ENCODE data around the gene TGIF1. TPM values are rescaled to one million over a fixed set of nuclear protein-coding genes. Genes with fewer than 3 reads are reported as not detected.
"Not testable (repeated sequence)": the region's sequence is repeated elsewhere in the genome, so short reads cannot be mapped to it uniquely, and the experiment has no call there.

TGIF1 gene
- total and polyA plus RNA-seq, 2 of the 4 experiments (the other 2 are of a cell fraction) = 62.1 to 118 TPM

DNA sequence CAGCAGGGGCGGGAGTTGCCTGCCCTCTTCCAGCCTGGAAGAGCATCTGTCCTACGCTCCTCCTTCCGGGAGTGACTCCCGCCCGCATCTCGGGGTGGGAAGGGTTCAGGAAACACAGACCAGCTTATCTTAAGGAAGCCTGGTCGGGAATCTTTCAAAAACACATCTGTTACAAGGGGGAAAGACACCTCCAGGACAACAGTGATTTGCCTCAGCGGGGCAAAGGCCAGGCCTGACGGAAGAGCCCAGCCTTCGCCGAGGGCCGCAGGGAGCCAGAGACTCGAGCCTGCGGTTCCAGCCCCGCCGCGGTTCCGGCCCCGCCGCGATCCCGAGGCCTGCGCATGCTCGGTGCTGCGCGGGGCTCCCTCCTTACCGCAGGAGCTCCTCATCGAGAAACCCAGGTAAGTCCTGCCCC is 38.1 kb upstream of the TGIF1 start:
- no peak overlapping the region for H2AK5ac ChIP-seq (ENCODE audit: low read depth, low read length)
- no peak overlapping the region for H2BK15ac ChIP-seq (ENCODE audit: low read depth, low read length)
- no peak overlapping the region for H3K27ac ChIP-seq (ENCODE audit: insufficient read depth, low read length)
- no peak overlapping the region for H2BK120ac ChIP-seq (ENCODE audit: low read depth, low read length)
- WGBS, 2 experiments (ENCODE audit: extremely low coverage in 2 of 2, insufficient read length in 1 of 2) = 17% methylated on average over 1 of the region's 28 CpGs; no CpG with 5 or more reads in 1 of the 2 experiments
- peak overlapping the region; percentile 5; the same call in 1 of the 2 replicates for H4K5ac ChIP-seq (ENCODE audit: low read depth, low read length)
- no peak overlapping the region for H3K56ac ChIP-seq (ENCODE audit: extremely low read depth, insufficient read depth, low read length)
- ChIA-PET CTCF (no interaction called here), POLR2A (ENCODE audit: unreplicated experiment) (no interaction called here)
- BruUV-seq (replicated peaks) = no TSS peak
- 0 out of 2 replicates have a peak overlapping the region, but pooled peaks have one; percentile 29 for H3K9ac ChIP-seq (ENCODE audit: low read depth, low read length)
- peak overlapping the region in 1 of 2 experiments; percentile 22; a peak in 1 of 4 replicates for H4K8ac ChIP-seq (ENCODE audit: low read depth in 2 of 2, low read length in 2 of 2)
- dilution Hi-C loops (cut with HindIII; ENCODE audit: low sequenced_read_pairs, unreplicated experiment) = no loop called here
- H3K4me3 ChIP-seq (ENCODE audit: insufficient read depth, low read depth, low read length) = peak overlapping the region; percentile 22
- H3K23ac ChIP-seq (ENCODE audit: low read depth, low read length) = no peak overlapping the region
- H2AK9ac ChIP-seq (replicated peaks; ENCODE audit: low read depth, low read length, poor library complexity) = no peak overlapping the region
- H3K14ac ChIP-seq (replicated peaks; ENCODE audit: low read depth, low read length) = peak overlapping the region; percentile 69; the same call in 1 of the 2 replicates
- no peaks in the 10 kb centered on the region for H3K36me3 ChIP-seq (ENCODE audit: control insufficient read depth, insufficient read depth, low read length)
- ATAC-seq (ENCODE audit: low read depth) = peak; percentile 68
- H3K4ac ChIP-seq (ENCODE audit: low read depth, low read length) = no peak overlapping the region
- H3K9me3 ChIP-seq (ENCODE audit: control insufficient read depth, insufficient read depth, low read length) = no peaks in the 10 kb centered on the region
- TF ChIP-seq SMC3 (IDR thresholded peaks at IDR 0.05; ENCODE audit: low read depth, low read length) (no peak), CHD1 (IDR thresholded peaks at IDR 0.05; ENCODE audit: low read depth, low read length) (no peak), POLR2A (IDR thresholded peaks at IDR 0.05; ENCODE audit: low read depth, low read length) (no peak), MAFK (IDR thresholded peaks at IDR 0.05; ENCODE audit: low read depth, low read length) (no peak), NFE2L2 (IDR thresholded peaks at IDR 0.05; ENCODE audit: low read depth, low read length) (no peak)
- TF ChIP-seq, protein P1, sequence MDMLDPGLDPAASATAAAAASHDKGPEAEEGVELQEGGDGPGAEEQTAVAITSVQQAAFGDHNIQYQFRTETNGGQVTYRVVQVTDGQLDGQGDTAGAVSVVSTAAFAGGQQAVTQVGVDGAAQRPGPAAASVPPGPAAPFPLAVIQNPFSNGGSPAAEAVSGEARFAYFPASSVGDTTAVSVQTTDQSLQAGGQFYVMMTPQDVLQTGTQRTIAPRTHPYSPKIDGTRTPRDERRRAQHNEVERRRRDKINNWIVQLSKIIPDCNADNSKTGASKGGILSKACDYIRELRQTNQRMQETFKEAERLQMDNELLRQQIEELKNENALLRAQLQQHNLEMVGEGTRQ (IDR thresholded peaks at IDR 0.05; ENCODE audit: low read depth, low read length) = no peak
- intact Hi-C loops (cut with micrococcal nuclease) = no loop called here
- no peaks in the 10 kb centered on the region for H3K79me1 ChIP-seq (ENCODE audit: low read depth in 1 of 2, low read length in 2 of 2)
- no peaks in the 10 kb centered on the region for H3K4me1 ChIP-seq (ENCODE audit: control insufficient read depth, insufficient read depth, low read length)
- in situ Hi-C loops (cut with MboI; ENCODE audit: low sequenced_read_pairs) = no loop called here
- no peak overlapping the region for H2BK5ac ChIP-seq (ENCODE audit: low read depth, low read length, poor library complexity, severe bottlenecking)
- peak overlapping the region; percentile 87 for H2AFZ ChIP-seq (replicated peaks; ENCODE audit: low read length, poor library complexity)
- H3K9me1 ChIP-seq (ENCODE audit: insufficient read depth, low read length) = peaks cover 4% of the 10 kb centered on the region; the same call in 1 of the 2 replicates
- no peak for DNase-seq
- H4K20me1 ChIP-seq (ENCODE audit: insufficient read depth, low read length) = no peaks in the 10 kb centered on the region
- H3K18ac ChIP-seq (ENCODE audit: low read depth, low read length) = peak overlapping the region; percentile 4; the same call in 1 of the 2 replicates
- 0 out of 2 replicates have a peak, but pooled peaks cover 7% of the 10 kb centered on the region for H3K27me3 ChIP-seq (ENCODE audit: control insufficient read depth, insufficient read depth, low read length)
- H3K4me2 ChIP-seq (ENCODE audit: low read depth, low read length) = peak overlapping the region; percentile 25
- H2BK20ac ChIP-seq (ENCODE audit: low read depth, low read length) = no peak overlapping the region
- no peak overlapping the region for H4K91ac ChIP-seq (ENCODE audit: insufficient read depth, low read depth, low read length)

DNA sequence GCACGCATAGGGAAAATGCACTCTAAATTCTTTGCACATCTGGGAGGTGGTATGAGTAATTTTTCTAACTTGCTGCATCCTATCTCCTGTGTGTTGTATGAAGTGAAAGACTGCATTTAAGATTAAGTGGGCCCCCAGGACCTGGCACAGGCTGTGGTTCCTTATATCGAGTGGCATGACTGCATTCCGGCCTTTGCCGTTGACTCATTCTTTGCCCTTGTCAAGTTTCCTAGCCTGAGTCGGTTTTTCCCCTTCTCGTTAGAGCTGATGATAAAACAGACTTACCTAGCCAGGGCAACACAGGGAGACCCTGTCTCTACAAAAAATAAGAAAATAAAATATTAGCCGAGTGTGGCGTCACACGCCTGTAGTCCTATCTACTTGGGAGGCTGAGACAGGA is 37.4 kb upstream of the TGIF1 start:
- DNase-seq; H4K8ac ChIP-seq (ENCODE audit: low read depth in 2 of 2, low read length in 2 of 2); H3K9ac ChIP-seq (ENCODE audit: low read depth, low read length); H3K27ac ChIP-seq (ENCODE audit: insufficient read depth, low read length); H2AK5ac ChIP-seq (ENCODE audit: low read depth, low read length); H4K5ac ChIP-seq (ENCODE audit: low read depth, low read length); BruUV-seq (replicated peaks); H3K27me3 ChIP-seq (ENCODE audit: control insufficient read depth, insufficient read depth, low read length); H3K4ac ChIP-seq (ENCODE audit: low read depth, low read length); H4K91ac ChIP-seq (ENCODE audit: insufficient read depth, low read depth, low read length); H4K20me1 ChIP-seq (ENCODE audit: insufficient read depth, low read length); H2BK15ac ChIP-seq (ENCODE audit: low read depth, low read length); H3K56ac ChIP-seq (ENCODE audit: extremely low read depth, insufficient read depth, low read length); H3K4me2 ChIP-seq (ENCODE audit: low read depth, low read length); H3K4me3 ChIP-seq (ENCODE audit: insufficient read depth, low read depth, low read length); H2BK5ac ChIP-seq (ENCODE audit: low read depth, low read length, poor library complexity, severe bottlenecking); H3K9me3 ChIP-seq (ENCODE audit: control insufficient read depth, insufficient read depth, low read length); H3K79me1 ChIP-seq (ENCODE audit: low read depth in 1 of 2, low read length in 2 of 2); H2BK120ac ChIP-seq (ENCODE audit: low read depth, low read length); H2AK9ac ChIP-seq (replicated peaks; ENCODE audit: low read depth, low read length, poor library complexity); CTCF ChIA-PET; H3K14ac ChIP-seq (replicated peaks; ENCODE audit: low read depth, low read length); ATAC-seq (ENCODE audit: low read depth); H2AFZ ChIP-seq (replicated peaks; ENCODE audit: low read length, poor library complexity); H3K18ac ChIP-seq (ENCODE audit: low read depth, low read length); H3K23ac ChIP-seq (ENCODE audit: low read depth, low read length); H3K9me1 ChIP-seq (ENCODE audit: insufficient read depth, low read length); H2BK20ac ChIP-seq (ENCODE audit: low read depth, low read length); in situ Hi-C loops (cut with MboI; ENCODE audit: low sequenced_read_pairs); intact Hi-C loops (cut with micrococcal nuclease); POLR2A ChIA-PET (ENCODE audit: unreplicated experiment); dilution Hi-C loops (cut with HindIII; ENCODE audit: low sequenced_read_pairs, unreplicated experiment); H3K4me1 ChIP-seq (ENCODE audit: control insufficient read depth, insufficient read depth, low read length); H3K36me3 ChIP-seq (ENCODE audit: control insufficient read depth, insufficient read depth, low read length): not testable (repeated sequence)
- 80% methylated on average over 3 of the region's 9 CpGs; no CpG with 5 or more reads in 1 of the 2 experiments for WGBS, 2 experiments (ENCODE audit: extremely low coverage in 2 of 2, insufficient read length in 1 of 2)

All from IMR-90 (cell line).